PC-9 (cell line): ENCODE data around the gene ATP8B2. TPM values are rescaled to one million over a fixed set of nuclear protein-coding genes. Genes with fewer than 3 reads are reported as not detected.

ENCODE experiments used
- BruUV-seq: library from RNA; stranded (reverse); fragments of 400-500 nt; replicated peaks from 2 replicates; lab custom pipeline; 2021; lab: Mats Ljungman, UMichigan
- CTCF ChIA-PET: fragments of 300-600 bp; sonication (Branson Sonifier 250); formaldehyde crosslinking; loops from one replicate; lab custom pipeline; 2022; ENCODE audit warnings: antibody characterized with exemption; lab: Charles Lee
- POLR2A ChIA-PET: fragments of 300-600 bp; sonication (Branson Sonifier 250); formaldehyde crosslinking; loops from one replicate; lab custom pipeline; 2022; ENCODE audit warnings: antibody characterized with exemption; ENCODE audit not compliant: unreplicated experiment; lab: Charles Lee
- DNase-seq, 2 experiments: peaks; one replicate each; pipeline versions ENCODE4 v3.0.0 to v3.0.0-alpha.2; 2015 to 2022; ENCODE audit warnings: mixed read lengths in 1 of 2
- H2AFZ ChIP-seq: fragments of 200-600 bp; sonication (generic); 2 replicates; pipeline ENCODE4 v1.8.1; 2017; ENCODE audit warnings: antibody characterized with exemption
- H3F3A ChIP-seq: fragments of 200-600 bp; sonication (generic); 2 replicates; pipeline ENCODE4 v1.8.1; 2017; ENCODE audit warnings: antibody characterized with exemption, mild to moderate bottlenecking, low read depth; ENCODE audit not compliant: insufficient read depth
- H3K27ac ChIP-seq: fragments of 200-600 bp; sonication (generic); 2 replicates; pipeline ENCODE4 v1.6.1; 2016; ENCODE audit warnings: mixed run types
- H3K27me3 ChIP-seq: fragments of 200-600 bp; sonication (generic); 2 replicates; pipeline ENCODE4 v1.6.1; 2016; ENCODE audit warnings: low read depth, mixed run types; ENCODE audit not compliant: insufficient read depth
- H3K36me3 ChIP-seq: fragments of 200-600 bp; sonication (generic); 2 replicates; pipeline ENCODE4 v1.6.1; 2016; ENCODE audit warnings: low read depth, mixed run types
- H3K4me1 ChIP-seq: fragments of 200-600 bp; sonication (generic); replicated peaks from 2 replicates; pipeline ENCODE4 v1.6.1; 2016; ENCODE audit warnings: mixed run types; ENCODE audit not compliant: insufficient read depth
- H3K4me2 ChIP-seq: fragments of 200-600 bp; sonication (generic); 2 replicates; pipeline ENCODE4 v1.6.1; 2017; ENCODE audit warnings: mixed run types
- H3K4me3 ChIP-seq: fragments of 200-600 bp; sonication (generic); 2 replicates; pipeline ENCODE4 v1.6.1; 2016; ENCODE audit warnings: mixed run types
- H3K79me2 ChIP-seq: fragments of 200-600 bp; sonication (generic); 2 replicates; pipeline ENCODE4 v1.6.1; 2017; ENCODE audit warnings: low read depth, mixed run types
- H3K9me2 ChIP-seq: fragments of 200-600 bp; sonication (generic); 2 replicates; pipeline ENCODE4 v1.8.1; 2017; ENCODE audit warnings: mild to moderate bottlenecking; ENCODE audit not compliant: insufficient read depth
- H3K9me3 ChIP-seq: fragments of 200-600 bp; sonication (generic); 2 replicates; pipeline ENCODE4 v1.8.1; 2016; ENCODE audit warnings: low read depth; ENCODE audit not compliant: insufficient read depth
- H4K20me1 ChIP-seq: fragments of 200-600 bp; sonication (generic); 2 replicates; pipeline ENCODE4 v1.8.1; 2017; ENCODE audit not compliant: insufficient read depth
- CTCF ChIP-seq: fragments of 200-600 bp; sonication (generic); conservative IDR thresholded peaks from 2 replicates; pipeline ENCODE4 v1.6.1; 2017; ENCODE audit warnings: mixed run types, antibody characterized with exemption, mild to moderate bottlenecking, moderate library complexity
- EZH2 ChIP-seq: fragments of 200-600 bp; sonication (generic); IDR thresholded peaks from 2 replicates; pipeline ENCODE4 v1.8.0; 2017; ENCODE audit warnings: antibody characterized with exemption, low read depth
- intact Hi-C: fragments of 100-400 bp; cut with micrococcal nuclease; formaldehyde crosslinking; loops from one replicate; pipeline ENCODE4 v1.10.0; 2022; ENCODE audit not compliant: unreplicated experiment
- total RNA-seq: library from RNA; stranded (reverse); gene quantifications from 2 replicates; pipeline ENCODE4 v1.2.3, GENCODE V29; 2021

The ATP8B2 gene
- total RNA-seq, 1 experiment from 2014 or later: 0.07 TPM

DNA sequence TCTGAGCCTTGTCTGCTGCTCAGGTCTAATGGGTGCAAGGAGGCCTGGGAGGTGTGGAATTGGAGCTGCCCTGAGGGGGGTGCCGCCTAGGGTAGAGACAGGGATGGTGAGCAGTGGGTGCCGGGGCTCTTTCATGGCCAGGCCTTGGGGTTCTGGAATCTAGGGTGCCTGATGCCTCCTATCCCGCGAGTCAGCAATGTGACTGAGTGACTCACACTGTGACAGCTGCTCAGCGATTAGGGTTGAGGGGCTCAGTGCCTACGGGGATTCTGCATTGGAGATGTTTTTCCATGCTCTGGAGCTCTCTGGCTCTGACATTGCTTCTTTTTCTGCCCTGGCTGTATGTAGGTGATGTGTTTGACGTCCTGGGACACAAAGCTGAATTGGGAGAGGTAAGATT is 16.8 kb downstream of the ATP8B2 start:
- ChIA-PET CTCF (no interaction called here), POLR2A (no interaction called here)
- Histone ChIP-seq H3K4me2 (no peak overlapping the region), H3K27me3 (peaks cover 64% of the 10 kb centered on the region), H2AFZ (no peak overlapping the region), H3K27ac (no peak overlapping the region), H3F3A (no peaks in the 10 kb centered on the region; the same call in 1 of the 2 replicates), H4K20me1 (no peaks in the 10 kb centered on the region), H3K4me3 (no peak overlapping the region), H3K9me2 (no peaks in the 10 kb centered on the region), H3K36me3 (no peaks in the 10 kb centered on the region), H3K9me3 (no peaks in the 10 kb centered on the region), H3K79me2 (no peaks in the 10 kb centered on the region), H3K4me1 (no peaks in the 10 kb centered on the region)
- no TSS peak for BruUV-seq
- DNase-seq: no peak
- intact Hi-C loops: no loop called here
- TF ChIP-seq CTCF (no peak), EZH2 (no peak)

GRCh38 chr1:154342836-154343472 is 17.6 kb downstream of the ATP8B2 start:
- Histone ChIP-seq H3K4me3 (no peak overlapping the region), H3K4me2 (no peak overlapping the region), H3K79me2 (no peaks in the 10 kb centered on the region), H3K9me2 (no peaks in the 10 kb centered on the region), H3K4me1 (no peaks in the 10 kb centered on the region), H3K9me3 (no peaks in the 10 kb centered on the region), H3F3A (no peaks in the 10 kb centered on the region; the same call in 1 of the 2 replicates), H4K20me1 (no peaks in the 10 kb centered on the region), H3K36me3 (no peaks in the 10 kb centered on the region), H3K27ac (no peak overlapping the region), H3K27me3 (peaks cover 58% of the 10 kb centered on the region), H2AFZ (no peak overlapping the region)
- intact Hi-C loops: no loop called here
- CTCF ChIA-PET: no interaction called here
- no TSS peak for BruUV-seq
- TF ChIP-seq CTCF (no peak), EZH2 (no peak)
- DNase-seq: no peak
- POLR2A ChIA-PET: interaction anchor here (0.6 kb wide), 2 partner anchors 730 to 892 kb away, joined by 3 to 5 read pairs; partner anchors contain the start of gene S100A16

- intact Hi-C loops: no loop called here
- no peaks in the 10 kb centered on the region for H4K20me1 ChIP-seq
- no peak overlapping the region for H3K4me2 ChIP-seq
- TF ChIP-seq EZH2 (no peak), CTCF (peak; percentile 61)
- H3K27ac ChIP-seq: no peak overlapping the region
- H3K36me3 ChIP-seq: no peaks in the 10 kb centered on the region
- no peaks in the 10 kb centered on the region for H3K4me1 ChIP-seq
- ChIA-PET CTCF (interaction anchor here (0.6 kb wide), 1 partner anchor 9 kb away, joined by 3 read pairs; no protein-coding TSS in a partner anchor), POLR2A (no interaction called here)
- H2AFZ ChIP-seq: no peak overlapping the region
- no peak for DNase-seq
- no peak overlapping the region for H3K4me3 ChIP-seq
- H3F3A ChIP-seq: no peaks in the 10 kb centered on the region; the same call in 1 of the 2 replicates
- no peaks in the 10 kb centered on the region for H3K79me2 ChIP-seq
- H3K9me2 ChIP-seq: no peaks in the 10 kb centered on the region
- BruUV-seq: no TSS peak
- H3K27me3 ChIP-seq: peaks cover 35% of the 10 kb centered on the region
- H3K9me3 ChIP-seq: no peaks in the 10 kb centered on the region
Measured at GRCh38 chr1:154344977-154345837, 19.9 kb downstream of the ATP8B2 start.
